Liver (tissue), 9 donors: Measurements from ENCODE around the gene PRXL2A. TPM values are rescaled to one million over a fixed set of nuclear protein-coding genes. Genes with fewer than 3 reads are reported as not detected.

Source experiments
- DNase-seq: peaks from one replicate; pipeline ENCODE4 v3.0.0-alpha.2; 2017; ENCODE audit warnings: low spot score
- H3K27ac ChIP-seq, 2 donors: one replicate each; pipeline ENCODE4 v1.7.0; 2013; ENCODE audit warnings: inconsistent platforms in 2 of 2, low read length in 2 of 2, control low read depth in 1 of 2, low read depth in 1 of 2, mild to moderate bottlenecking in 1 of 2
- H3K27me3 ChIP-seq, 4 donors: one replicate each; pipeline versions ENCODE4 v1.6.1 to v1.7.0; 2013; ENCODE audit warnings: low read length in 3 of 4, inconsistent platforms in 1 of 4, mild to moderate bottlenecking in 1 of 4, moderate library complexity in 1 of 4; ENCODE audit not compliant: control insufficient read depth in 4 of 4, insufficient read depth in 4 of 4
- H3K36me3 ChIP-seq, 4 donors: one replicate each; pipeline versions ENCODE4 v1.6.1 to v1.7.0; 2013; ENCODE audit warnings: low read length in 3 of 4, mild to moderate bottlenecking in 3 of 4, low read depth in 1 of 4, moderate library complexity in 1 of 4; ENCODE audit not compliant: control insufficient read depth in 4 of 4, insufficient read depth in 3 of 4
- H3K4me1 ChIP-seq, 4 donors: one replicate each; pipeline versions ENCODE4 v1.6.1 to v1.7.0; 2013; ENCODE audit warnings: low read length in 3 of 4, mild to moderate bottlenecking in 3 of 4, moderate library complexity in 1 of 4; ENCODE audit not compliant: control insufficient read depth in 4 of 4, insufficient read depth in 4 of 4
- H3K4me3 ChIP-seq, 3 donors: one replicate each; pipeline versions ENCODE4 v1.6.1 to v1.7.0; 2013; ENCODE audit warnings: low read length in 3 of 3, control low read depth in 1 of 3, low read depth in 1 of 3, mild to moderate bottlenecking in 1 of 3
- H3K9ac ChIP-seq, 2 donors: one replicate each; pipeline ENCODE4 v1.7.0; 2013; ENCODE audit warnings: low read length in 2 of 2, mild to moderate bottlenecking in 2 of 2, moderate library complexity in 2 of 2, control low read depth in 1 of 2, low read depth in 1 of 2
- H3K9me3 ChIP-seq, 4 donors: one replicate each; pipeline versions ENCODE4 v1.6.1 to v1.7.0; 2013; ENCODE audit warnings: low read length in 3 of 4; ENCODE audit not compliant: control insufficient read depth in 4 of 4
- ATF3 ChIP-seq: IDR thresholded peaks from 2 replicates; pipeline ENCODE4 v1.6.1; 2016; ENCODE audit warnings: antibody characterized with exemption
- CTCF ChIP-seq: fragments of 150-350 bp; IDR thresholded peaks from 2 replicates; pipeline ENCODE4 v1.5.1; 2017; ENCODE audit warnings: improper control_type of control experiment, low read depth, low read length; ENCODE audit not compliant: missing input control
- EGR1 ChIP-seq, 2 donors: IDR thresholded peaks; 2 replicates each; pipeline ENCODE4 v1.6.1; 2016 to 2018; ENCODE audit warnings: antibody characterized with exemption in 2 of 2, low read depth in 2 of 2
- FOXA1 ChIP-seq: IDR thresholded peaks from 2 replicates; pipeline ENCODE4 v1.6.1; 2016; ENCODE audit warnings: antibody characterized with exemption
- FOXA2 ChIP-seq: IDR thresholded peaks from 2 replicates; pipeline ENCODE4 v1.6.1; 2016; ENCODE audit warnings: antibody characterized with exemption
- GABPA ChIP-seq, 2 donors: IDR thresholded peaks in 1 of 2; conservative IDR thresholded peaks in 1 of 2; 2 replicates each; pipeline ENCODE4 v1.6.1; 2016; ENCODE audit warnings: antibody characterized with exemption in 2 of 2, mild to moderate bottlenecking in 1 of 2, moderate library complexity in 1 of 2
- HNF4A ChIP-seq, 2 donors: conservative IDR thresholded peaks; 2 replicates each; pipeline ENCODE4 v1.6.1; 2016; ENCODE audit warnings: antibody characterized with exemption in 2 of 2, mild to moderate bottlenecking in 2 of 2
- HNF4G ChIP-seq: IDR thresholded peaks from 2 replicates; pipeline ENCODE4 v1.6.1; 2016; ENCODE audit warnings: antibody characterized with exemption
- JUND ChIP-seq, 2 donors: IDR thresholded peaks; 2 replicates each; pipeline ENCODE4 v1.6.1; 2016; ENCODE audit warnings: antibody characterized with exemption in 2 of 2
- NR2F2 ChIP-seq: IDR thresholded peaks from 2 replicates; pipeline ENCODE4 v1.6.1; 2016; ENCODE audit warnings: antibody characterized with exemption
- RAD21 ChIP-seq, 2 donors: IDR thresholded peaks; 2 replicates each; pipeline ENCODE4 v1.6.1; 2016; ENCODE audit warnings: antibody characterized with exemption in 2 of 2, mild to moderate bottlenecking in 2 of 2
- REST ChIP-seq: IDR thresholded peaks from 2 replicates; pipeline ENCODE4 v1.6.1; 2016; ENCODE audit warnings: antibody characterized with exemption, mild to moderate bottlenecking
- RXRA ChIP-seq, 2 donors: IDR thresholded peaks; 2 replicates each; pipeline ENCODE4 v1.6.1; 2017 to 2018; ENCODE audit warnings: antibody characterized with exemption in 2 of 2, mild to moderate bottlenecking in 1 of 2
- SP1 ChIP-seq: IDR thresholded peaks from 2 replicates; pipeline ENCODE4 v1.6.1; 2018; ENCODE audit warnings: antibody characterized with exemption, mild to moderate bottlenecking
- TAF1 ChIP-seq: conservative IDR thresholded peaks from 2 replicates; pipeline ENCODE4 v1.6.1; 2016; ENCODE audit warnings: antibody characterized with exemption, mild to moderate bottlenecking
- YY1 ChIP-seq: IDR thresholded peaks from 2 replicates; pipeline ENCODE4 v1.6.1; 2016; ENCODE audit warnings: antibody characterized with exemption, mild to moderate bottlenecking
- ZBTB33 ChIP-seq: IDR thresholded peaks from 2 replicates; pipeline ENCODE4 v1.6.1; 2016; ENCODE audit warnings: antibody characterized with exemption
- WGBS: extraction: QIAGEN DNeasy Blood & Tissue Kit; methylation state at CpG from one replicate; pipeline ENCODE4 v1.1.7; 2013; 5-methylcytosine and 5-hydroxymethylcytosine counted together
- polyA plus RNA-seq, 2 donors: library from polyadenylated mRNA; stranded (reverse) in 1 of 2; unstranded in 1 of 2; fragments of 200-250 nt in 1 of 2; fragments of >200 nt in 1 of 2; fragmentation: Nextera tagmentation in 1 of 2; extraction: Ambion mirVana in 1 of 2; gene quantifications; one replicate each; pipeline versions ENCODE4 v1.2.1 to v1.2.3, GENCODE V29; 2013 to 2015
- total RNA-seq, 2 donors: library from RNA; depleted of rRNA; stranded (reverse); fragments of >200 nt; gene quantifications; one replicate each; pipeline ENCODE4 v1.2.3, GENCODE V29; 2014
- TF ChIP-seq, protein P1 (sequence below): IDR thresholded peaks from 2 replicates; pipeline ENCODE4 v1.6.1; 2016; ENCODE audit warnings: antibody characterized with exemption
- donor health status: healthy.
- donor health status: healthy.
- donor health status: healthy.
- donor health status: healthy.
- donor health status: healthy.

PRXL2A gene
- total and polyA plus RNA-seq, 4 donors = 48.5 to 87.4 (median 54.1) TPM

GRCh38 chr10:80462981-80463741 lies 54.8 kb downstream of the PRXL2A start:
- Histone ChIP-seq H3K4me1 (peaks cover 16 to 65% (median 44%) of the 10 kb centered on the region in 4 donors), H3K27ac (no peak overlapping the region), H3K4me3 (no peak overlapping the region), H3K27me3 (no peaks in the 10 kb centered on the region), H3K9me3 (no peaks in the 10 kb centered on the region), H3K36me3 (no peaks in the 10 kb centered on the region), H3K9ac (no peak overlapping the region)
- no peak for DNase-seq
- TF ChIP-seq EGR1 (IDR thresholded peaks at IDR 0.05; ENCODE audit: low read depth in 2 of 2) (no peak), YY1 (no peak), FOXA1 (no peak), GABPA (IDR thresholded peaks at IDR 0.05 in 1 of 2, conservative IDR thresholded peaks at IDR 0.05 in 1 of 2) (no peak)
- WGBS = 66% methylated on average over 5 of the region's 5 CpGs

GRCh38 chr10:80463868-80464267 lies 55.5 kb downstream of the PRXL2A start:
- 86% methylated on average over 10 of the region's 10 CpGs for WGBS
- TF ChIP-seq FOXA1 (no peak), YY1 (no peak), HNF4G (no peak), ZBTB33 (no peak), EGR1 (IDR thresholded peaks at IDR 0.05; ENCODE audit: low read depth in 2 of 2) (no peak), SP1 (no peak), HNF4A (conservative IDR thresholded peaks at IDR 0.05) (no peak), REST (no peak), RAD21 (IDR thresholded peaks at IDR 0.05) (no peak), FOXA2 (no peak), CTCF (no peak), TAF1 (no peak), NR2F2 (no peak), RXRA (IDR thresholded peaks at IDR 0.05) (no peak), JUND (IDR thresholded peaks at IDR 0.05) (no peak), ATF3 (no peak), GABPA (IDR thresholded peaks at IDR 0.05 in 1 of 2, conservative IDR thresholded peaks at IDR 0.05 in 1 of 2) (no peak)
- TF ChIP-seq, protein P1, sequence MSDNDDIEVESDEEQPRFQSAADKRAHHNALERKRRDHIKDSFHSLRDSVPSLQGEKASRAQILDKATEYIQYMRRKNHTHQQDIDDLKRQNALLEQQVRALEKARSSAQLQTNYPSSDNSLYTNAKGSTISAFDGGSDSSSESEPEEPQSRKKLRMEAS = no peak
- H3K4me3 ChIP-seq = no peak overlapping the region
- peaks cover 16 to 65% (median 43%) of the 10 kb centered on the region in 4 donors for H3K4me1 ChIP-seq
- DNase-seq = no peak
- H3K36me3 ChIP-seq = no peaks in the 10 kb centered on the region
- H3K27ac ChIP-seq = peak overlapping the region in 1 of 2 donors; percentile 15
- no peak overlapping the region for H3K9ac ChIP-seq
- no peaks in the 10 kb centered on the region for H3K9me3 ChIP-seq
- H3K27me3 ChIP-seq = no peaks in the 10 kb centered on the region
